Choroid plexus epithelial cell (primary cell): ENCODE data around the gene NUBPL.
"Not testable (repeated sequence)": the region's sequence is repeated elsewhere in the genome, so short reads cannot be mapped to it uniquely, and the experiment has no call there.

Source experiments
- DNase-seq: peaks from one replicate; pipeline ENCODE4 v3.0.0-alpha.2; 2010; ENCODE audit warnings: low read depth
- H3K4me3 ChIP-seq: 2 replicates; pipeline ENCODE4 v1.5.1; 2011; ENCODE audit warnings: low read depth, mild to moderate bottlenecking, control low read depth, low read length, moderate library complexity
- TF ChIP-seq, protein P1 (sequence below): conservative IDR thresholded peaks from 2 replicates; pipeline ENCODE4 v1.5.1; 2011; ENCODE audit warnings: low read depth, mild to moderate bottlenecking, control low read depth, inconsistent platforms, low read length, moderate library complexity

Gene NUBPL

DNA sequence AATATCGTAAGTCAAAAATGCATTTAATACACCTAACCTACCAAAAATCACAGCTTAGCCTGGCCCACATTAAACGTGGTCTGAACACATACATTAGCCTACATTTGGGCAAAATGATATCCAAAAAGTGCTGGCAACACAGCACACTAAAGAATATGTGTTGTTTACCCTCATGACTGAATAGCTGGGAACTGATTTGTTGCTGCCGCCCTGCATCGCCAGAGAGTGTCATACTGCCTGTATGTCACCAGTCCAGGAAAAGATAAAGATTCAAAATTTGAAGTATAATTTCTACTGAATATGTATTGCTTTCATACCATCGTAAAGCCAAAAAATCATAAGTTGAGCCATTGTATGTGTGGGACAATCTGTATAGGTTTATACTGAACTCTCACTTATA lies 157.8 kb downstream of the NUBPL start:
- DNase-seq: no peak
- H3K4me3 ChIP-seq: no peak overlapping the region
- TF ChIP-seq, protein P1, sequence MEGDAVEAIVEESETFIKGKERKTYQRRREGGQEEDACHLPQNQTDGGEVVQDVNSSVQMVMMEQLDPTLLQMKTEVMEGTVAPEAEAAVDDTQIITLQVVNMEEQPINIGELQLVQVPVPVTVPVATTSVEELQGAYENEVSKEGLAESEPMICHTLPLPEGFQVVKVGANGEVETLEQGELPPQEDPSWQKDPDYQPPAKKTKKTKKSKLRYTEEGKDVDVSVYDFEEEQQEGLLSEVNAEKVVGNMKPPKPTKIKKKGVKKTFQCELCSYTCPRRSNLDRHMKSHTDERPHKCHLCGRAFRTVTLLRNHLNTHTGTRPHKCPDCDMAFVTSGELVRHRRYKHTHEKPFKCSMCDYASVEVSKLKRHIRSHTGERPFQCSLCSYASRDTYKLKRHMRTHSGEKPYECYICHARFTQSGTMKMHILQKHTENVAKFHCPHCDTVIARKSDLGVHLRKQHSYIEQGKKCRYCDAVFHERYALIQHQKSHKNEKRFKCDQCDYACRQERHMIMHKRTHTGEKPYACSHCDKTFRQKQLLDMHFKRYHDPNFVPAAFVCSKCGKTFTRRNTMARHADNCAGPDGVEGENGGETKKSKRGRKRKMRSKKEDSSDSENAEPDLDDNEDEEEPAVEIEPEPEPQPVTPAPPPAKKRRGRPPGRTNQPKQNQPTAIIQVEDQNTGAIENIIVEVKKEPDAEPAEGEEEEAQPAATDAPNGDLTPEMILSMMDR: no peak

DNA sequence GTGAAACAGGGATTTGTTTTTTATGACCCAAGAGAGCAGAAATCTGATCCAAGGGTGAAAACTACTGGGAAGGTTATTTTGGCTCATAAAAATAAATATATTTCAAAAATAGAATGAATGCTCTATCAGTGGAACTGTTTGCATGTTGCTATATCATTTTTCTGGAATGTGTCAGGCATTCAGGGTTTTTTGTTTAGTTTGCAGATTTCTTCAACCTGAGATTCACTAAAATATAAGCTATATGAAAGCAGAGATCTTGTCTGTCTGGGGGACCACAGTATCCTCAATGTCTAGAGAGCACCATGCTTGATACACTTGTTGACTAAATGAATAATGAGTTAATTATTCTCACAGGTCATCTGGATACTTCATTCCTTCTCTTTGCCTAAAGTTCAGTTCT lies 165.1 kb downstream of the NUBPL start:
- no peak overlapping the region for H3K4me3 ChIP-seq
- DNase-seq: no peak
- TF ChIP-seq, protein P1: no peak

DNA sequence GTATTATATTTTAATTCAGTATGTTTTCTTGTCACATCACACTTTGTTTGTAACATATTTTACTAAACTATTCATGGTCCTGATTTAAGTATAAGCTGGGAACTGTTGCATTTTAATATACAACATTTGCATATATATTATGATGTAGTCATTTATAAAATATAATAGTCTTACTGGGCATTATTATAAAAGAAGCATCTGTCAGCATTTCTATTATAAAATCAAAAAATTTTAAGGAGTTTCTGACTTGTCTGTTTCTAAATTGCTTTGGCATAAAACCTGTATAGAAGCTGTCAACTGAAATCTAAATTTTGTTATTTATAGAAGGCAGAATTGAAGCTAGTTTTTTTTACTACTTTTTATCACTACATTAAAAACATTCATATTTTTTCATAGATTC lies 166.6 kb downstream of the NUBPL start:
- no peak overlapping the region for H3K4me3 ChIP-seq
- TF ChIP-seq, protein P1: no peak
- DNase-seq: no peak

DNA sequence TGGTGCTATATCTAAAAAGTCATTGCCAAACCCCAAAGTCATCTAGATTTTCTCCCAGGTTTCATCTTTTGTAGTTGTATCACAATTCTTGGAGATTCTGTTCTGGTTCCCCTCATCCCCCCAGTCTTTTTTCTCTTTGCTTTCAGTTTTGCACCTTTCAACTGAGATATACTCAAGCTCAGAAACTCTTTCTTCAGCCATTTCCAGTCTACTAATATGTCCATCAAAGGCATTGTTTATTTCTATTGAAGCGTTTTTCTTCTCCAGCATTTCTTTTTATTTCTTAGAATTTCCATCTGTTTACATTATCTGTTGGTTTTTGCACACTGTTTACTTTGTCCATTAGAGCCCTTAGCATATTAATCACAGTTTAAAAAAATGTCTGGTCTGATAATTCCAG lies 179.5 kb downstream of the NUBPL start:
- TF ChIP-seq, protein P1: no peak
- H3K4me3 ChIP-seq: no peak overlapping the region
- no peak for DNase-seq

GRCh38 chr14:31745741-31746140 lies 184.5 kb downstream of the NUBPL start:
- TF ChIP-seq, protein P1: peak; percentile 10
- H3K4me3 ChIP-seq: no peak overlapping the region
- no peak for DNase-seq

- TF ChIP-seq, protein P1: no peak
- no peak overlapping the region for H3K4me3 ChIP-seq
- peak; percentile 6 for DNase-seq
Observed at GRCh38 chr14:31746326-31746725, 185.1 kb downstream of the NUBPL start.

GRCh38 chr14:31749275-31749674 lies 188.1 kb downstream of the NUBPL start:
- no peak for DNase-seq
- TF ChIP-seq, protein P1: no peak
- no peak overlapping the region for H3K4me3 ChIP-seq

DNA sequence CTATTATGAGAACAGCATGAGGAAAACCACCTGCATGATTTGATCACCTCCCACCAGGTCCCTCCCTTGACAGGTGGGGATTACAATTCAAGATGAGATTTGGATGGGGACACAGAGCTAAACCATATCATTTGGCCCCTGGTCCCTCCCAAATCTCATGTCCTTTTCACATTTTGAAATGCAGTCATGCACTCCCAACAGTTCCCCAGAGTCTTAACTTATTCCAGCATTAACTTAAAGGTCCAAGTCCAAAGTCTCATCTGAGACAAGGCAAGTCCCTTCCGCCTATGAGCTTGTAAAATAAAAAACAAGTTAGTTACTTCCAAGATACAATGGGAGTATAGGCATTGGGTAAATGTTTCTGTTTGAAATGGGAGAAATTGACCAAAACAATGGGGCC lies 189.8 kb downstream of the NUBPL start:
- DNase-seq, H3K4me3 ChIP-seq: not testable (repeated sequence)
